GM19372 (cell line): ENCODE measurements around the gene RAC3.

ENCODE experiments used
- ATAC-seq: cut with Tn5 transposase; IDR thresholded peaks from one replicate; pipeline ENCODE4 v1.9.1; 2021; ENCODE audit warnings: mild to moderate bottlenecking, low read depth, moderate library complexity; ENCODE audit not compliant: unreplicated experiment

The RAC3 gene

DNA sequence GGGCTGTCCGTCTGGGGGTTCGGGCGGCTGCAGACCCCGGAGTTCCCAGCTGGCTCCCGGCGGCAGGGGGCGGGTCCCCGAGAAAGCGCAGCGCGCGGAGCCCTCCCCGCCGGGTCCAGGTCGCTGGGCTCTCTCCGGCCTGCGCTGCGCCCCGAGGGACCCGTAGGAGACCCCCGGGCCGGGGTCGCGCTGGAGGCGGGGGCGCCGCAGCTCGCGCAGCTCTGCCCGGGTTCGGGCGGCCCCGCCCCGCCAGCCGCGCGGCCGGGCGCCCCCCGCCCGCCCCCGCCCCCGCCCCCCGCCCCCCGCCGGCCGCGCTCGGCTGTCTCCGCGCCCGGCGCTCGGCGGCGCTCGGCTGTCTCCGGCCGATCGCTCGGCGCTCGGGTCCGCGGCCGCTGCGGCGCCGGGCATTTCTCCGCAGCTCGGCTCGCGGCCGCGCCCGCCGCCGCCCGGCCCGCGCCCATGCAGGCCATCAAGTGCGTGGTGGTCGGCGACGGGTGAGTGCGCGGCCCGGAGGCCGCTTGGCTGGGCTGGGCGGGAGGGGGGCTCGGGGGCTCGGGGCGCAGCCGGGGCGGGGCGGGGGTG lies at the start of gene RAC3:
RAC3 (plus strand) TSS at position 376 of the 582 bp plus-strand sequence; CDS start at position 460, 84 bp downstream.
- no peak for ATAC-seq

DNA sequence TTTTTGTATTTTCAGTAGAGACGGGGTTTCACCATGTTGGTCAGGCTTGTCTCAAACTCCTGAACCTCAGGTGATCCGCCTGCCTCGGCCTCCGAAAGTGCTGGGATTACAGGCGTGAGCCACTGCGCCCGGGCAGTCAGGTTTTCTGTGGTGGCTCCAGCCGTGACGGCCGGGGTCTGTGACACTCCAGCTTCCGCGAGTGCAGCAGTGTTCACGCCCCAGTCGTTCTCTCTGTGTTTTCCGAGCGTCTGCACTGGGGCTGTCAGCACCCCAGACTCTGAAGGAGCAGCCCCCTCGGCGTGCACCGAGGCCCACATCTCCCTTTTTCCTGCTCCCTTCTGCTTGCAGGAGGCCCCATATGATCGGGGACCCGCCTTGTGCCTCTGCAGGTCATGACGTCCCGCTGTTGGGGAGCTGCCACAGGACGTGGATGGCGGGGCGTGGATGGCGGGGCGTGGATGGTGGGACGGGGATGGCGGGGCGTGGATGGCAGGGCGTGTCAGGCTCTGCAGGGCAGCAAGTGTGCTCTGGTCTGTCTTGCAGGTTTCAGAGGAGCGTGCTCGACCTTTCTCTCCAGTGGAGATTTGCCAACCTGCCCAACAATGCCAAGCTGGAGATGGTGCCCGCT lies 48.4 kb upstream of the RAC3 start:
- ATAC-seq = no peak

DNA sequence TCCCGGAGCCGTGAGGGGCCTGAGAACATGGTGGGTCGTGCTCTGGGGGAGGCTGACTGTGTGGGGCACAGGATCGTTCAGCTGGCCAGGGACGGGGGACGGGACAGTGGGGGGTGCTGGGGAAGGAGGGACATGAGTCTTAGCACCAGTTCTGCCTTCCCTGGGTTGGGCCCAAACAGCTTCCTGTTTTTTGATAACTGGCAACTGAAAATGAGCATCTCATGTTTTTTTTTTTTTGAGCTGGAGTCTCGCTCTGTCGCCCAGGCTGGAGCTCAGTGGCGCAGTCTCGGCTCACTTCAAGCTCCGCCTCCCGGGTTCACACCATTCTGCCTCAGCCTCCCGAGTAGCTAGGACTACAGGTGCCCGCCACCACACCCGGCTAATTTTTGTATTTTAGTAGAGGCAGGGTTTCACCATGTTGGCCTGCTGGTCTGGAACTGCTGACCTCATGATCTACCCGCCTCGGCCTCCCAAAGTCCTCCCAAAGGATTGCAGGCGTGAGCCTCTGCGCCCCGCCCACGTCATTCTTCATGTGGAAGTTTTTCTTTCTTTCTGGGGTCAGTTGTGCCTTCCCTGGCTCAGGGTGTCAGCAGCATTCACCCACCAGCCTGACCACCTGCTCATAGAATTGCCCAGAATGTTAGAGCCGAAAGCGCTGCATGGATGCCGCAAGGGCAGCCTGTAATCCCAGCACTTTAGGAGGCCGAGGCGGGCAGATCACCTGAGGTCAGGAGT lies 47.7 kb upstream of the RAC3 start:
- ATAC-seq = no peak

DNA sequence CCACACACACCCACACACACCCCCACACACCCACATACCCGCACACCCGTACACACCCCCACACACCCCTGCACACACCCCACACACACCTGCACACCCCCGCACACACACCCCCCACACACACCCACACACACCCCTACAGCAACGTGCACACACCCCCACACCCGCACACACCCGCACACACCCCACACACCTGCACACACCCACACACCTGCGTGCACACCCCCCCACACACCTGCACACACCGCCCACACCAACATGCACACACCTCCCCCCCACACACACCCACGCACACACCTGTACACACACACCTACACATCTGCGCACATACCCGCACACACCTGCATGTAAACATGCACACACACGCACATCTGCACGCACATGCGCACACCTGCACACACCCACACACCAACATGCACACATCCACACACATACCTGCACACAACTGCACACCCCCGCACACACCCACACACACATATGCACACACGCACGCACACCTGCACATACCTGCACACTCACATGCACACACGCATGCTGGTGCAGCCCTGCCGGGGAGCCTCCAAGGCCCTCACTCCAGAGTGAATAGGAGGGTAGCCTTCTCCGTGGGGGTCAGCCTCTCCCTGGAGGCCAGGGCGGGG lies 46.6 kb upstream of the RAC3 start:
- no peak for ATAC-seq

DNA sequence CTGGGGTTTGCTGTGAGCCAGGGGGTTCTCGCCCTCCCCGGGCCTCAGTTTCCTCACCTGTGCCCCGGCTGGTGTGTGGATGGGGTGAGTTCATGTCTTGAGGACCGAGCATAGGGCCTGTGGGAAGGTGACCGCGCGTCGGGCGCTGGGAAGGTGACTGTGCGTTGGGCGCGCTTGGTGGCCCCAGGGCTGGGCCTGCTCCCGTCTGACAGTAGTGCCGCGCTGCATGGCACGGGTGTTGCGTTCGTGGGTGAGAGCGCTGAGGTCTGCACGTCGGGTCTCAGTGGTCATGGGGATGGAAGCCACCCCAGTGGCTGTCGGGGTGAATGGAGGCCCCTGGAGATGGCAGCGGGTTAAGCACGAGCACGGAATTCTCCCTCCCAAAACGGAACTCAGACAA lies 44.9 kb upstream of the RAC3 start:
- no peak for ATAC-seq

DNA sequence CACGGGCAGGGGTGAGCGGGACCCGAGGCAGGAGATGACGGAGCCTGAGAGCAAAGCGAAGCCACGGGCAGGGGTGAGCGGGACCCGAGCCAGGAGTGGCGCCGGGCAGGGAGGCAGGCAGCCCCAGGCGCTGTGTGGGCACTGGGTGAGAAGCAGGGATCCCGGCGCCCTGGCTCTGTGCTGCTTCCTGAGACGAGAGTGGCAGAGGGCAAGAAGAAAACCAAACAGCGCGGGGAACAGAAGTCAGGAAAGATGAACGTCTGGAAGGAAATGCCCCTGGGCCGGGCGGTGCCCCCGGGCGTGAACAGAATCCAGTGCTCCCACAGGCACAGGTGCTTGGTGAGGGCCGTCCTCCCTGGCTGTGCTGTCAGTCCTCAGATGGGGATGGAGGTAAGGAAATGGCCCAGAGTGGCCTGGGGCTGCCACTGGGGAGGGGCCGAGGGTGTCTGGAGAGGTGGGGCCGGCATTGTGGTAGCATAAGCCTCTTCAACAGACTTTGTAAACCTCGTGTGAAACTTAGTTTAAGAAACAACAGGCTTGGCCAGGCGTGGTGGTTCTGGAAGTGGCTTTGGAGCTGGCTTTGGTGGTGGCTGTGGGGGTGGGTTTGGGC lies 44.2 kb upstream of the RAC3 start:
- no peak for ATAC-seq

DNA sequence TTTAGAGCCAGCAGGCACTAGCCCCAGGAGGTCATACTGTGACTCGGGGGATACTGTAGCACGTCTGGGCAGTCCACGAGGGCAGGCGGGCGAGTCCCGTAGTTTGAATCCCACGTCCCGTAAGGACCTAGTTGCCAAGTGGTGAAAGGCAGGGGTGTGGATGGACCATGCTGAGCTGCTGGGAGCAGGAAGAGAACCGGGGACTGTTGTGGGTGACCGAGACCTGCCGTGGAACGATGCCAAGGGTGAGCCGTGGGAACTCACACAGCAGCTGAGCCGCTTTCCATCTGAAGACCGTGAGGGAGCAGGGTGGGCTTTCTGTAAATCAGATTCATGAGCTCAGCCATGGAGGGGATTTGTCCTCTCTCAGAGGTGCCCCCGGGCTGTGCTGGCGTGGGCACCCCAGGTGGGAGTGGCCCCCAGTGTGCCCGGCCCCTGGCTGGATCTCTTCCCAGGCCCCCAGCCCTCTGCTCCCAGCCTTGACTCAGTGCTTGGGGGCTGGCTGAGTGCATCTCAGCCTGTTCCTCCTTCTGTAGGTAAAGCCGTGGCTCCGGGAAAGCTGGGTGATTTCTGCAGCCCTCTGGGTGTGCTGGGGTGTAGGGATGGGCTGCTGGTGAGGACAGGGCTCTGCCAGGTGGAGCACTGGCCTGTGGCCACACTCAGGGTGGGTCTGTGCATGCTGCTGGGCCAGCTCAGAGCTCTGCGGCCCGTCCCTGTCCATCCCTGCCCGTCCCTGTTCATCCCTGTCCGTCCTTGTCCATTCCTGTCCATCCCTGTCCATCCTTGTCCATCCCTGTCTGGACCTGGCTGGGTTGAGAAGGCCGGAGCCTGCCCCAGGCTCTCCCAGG lies 40.4 kb upstream of the RAC3 start:
- no peak for ATAC-seq

DNA sequence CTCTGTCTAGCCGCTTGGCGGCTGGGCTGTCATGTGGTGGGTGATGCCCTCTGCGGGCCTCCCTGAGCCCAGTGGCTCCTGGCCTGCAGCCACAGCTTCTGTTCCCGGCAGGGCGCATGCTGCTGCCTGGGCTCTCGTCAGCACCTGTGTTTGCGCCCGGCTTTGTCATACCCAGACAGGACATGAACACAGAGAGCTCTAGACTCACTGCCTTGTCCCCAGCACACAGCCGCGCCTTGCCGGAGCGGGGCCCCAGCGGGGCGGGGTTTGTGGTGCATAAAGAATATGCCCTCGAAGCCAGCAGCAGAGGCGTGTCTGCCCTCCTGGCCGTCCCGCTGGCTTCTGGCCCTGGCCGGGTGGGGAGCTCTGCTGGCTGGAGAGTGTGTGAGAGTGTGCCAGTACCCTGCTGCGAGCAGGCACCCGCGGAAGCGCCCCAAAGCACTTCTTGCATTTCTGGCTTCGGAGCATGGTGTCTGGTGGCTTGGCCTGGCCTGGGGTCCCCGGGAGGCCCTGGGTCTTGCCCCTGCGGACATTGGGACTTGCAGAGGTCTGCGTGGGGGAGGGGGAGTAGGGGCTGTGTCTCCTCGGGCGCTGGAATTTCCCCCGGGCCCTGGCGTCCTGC lies 39.7 kb upstream of the RAC3 start:
- ATAC-seq = no peak

DNA sequence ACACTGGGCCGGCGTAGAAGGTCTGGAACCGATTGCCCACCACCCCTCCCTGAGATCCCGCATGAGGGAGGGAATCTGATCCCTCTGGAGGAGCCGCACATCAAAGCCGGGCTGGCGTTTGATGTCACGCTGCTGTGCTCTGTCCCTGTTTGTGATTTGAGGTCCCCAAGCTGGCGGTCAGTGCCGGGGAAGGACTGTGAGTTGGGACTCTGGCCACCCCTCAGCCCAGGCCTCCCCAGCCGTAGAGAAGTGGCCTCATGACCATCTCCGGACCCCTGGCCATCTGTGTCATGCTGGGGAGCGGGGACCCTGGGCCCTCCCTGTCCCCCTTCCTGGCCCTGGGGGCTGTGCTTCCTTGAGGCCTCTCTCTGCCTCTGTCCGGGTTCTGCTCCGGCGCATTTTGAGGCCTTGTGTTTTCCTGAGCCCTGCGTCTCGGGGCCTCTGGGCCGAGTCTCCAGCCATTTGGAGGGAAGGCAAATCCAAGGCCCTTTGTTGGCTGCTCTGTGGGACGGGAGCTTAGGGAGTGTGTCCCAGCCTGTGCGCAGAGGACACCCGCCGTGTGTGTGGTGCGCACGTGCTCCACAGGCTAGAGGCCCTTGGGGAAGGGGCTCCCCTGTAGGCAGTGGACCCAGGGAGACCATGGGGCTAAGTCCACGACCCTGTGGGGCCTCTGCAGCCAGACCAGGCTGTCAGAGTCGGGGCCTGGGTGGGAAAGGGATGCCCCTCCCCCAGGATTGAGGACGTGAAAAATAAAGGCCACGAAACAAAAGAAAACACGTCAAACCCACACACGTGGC lies 39.0 kb upstream of the RAC3 start:
- ATAC-seq = no peak

DNA sequence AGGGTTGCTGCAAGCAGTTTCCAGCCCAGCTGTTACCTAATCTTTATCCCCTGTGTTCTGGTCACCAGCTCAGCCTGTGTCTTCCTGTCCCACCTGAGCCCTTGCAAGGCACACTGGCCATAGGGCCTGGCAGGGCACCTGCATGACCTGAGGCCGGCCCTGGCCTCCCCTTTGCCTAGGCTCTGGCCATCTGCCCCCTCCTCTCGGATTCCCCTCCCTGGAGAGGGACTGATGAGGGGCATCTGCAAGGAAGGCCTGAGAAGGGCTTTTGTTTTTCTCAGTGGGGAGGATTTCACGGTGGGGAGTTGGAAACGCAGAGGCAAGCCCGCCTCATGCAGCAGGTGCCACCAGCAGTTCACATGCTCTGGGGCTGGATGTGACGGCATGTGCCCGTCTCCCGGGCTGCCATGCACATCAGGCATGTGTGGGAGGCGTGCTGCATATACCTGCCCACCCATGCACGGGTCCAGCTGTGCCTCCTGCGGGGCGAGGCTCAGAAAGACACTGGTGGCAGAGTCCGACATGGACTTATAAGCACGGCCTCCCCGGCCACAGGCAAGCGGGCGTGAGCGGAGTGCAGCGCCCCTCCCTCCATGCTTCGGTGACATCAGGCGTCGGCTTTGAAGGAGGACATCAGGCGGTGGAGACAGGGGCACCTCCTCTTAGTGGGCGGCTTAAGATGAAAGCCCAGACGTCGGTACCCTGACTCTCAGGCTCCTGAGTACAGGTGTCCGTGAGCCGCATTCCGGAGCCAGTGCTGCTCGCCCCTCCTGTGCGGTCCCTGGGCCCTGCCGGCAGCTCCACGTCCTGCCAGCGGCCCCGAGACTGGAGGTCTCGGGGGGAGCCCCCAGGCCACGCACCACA lies 37.5 kb upstream of the RAC3 start:
- no peak for ATAC-seq

DNA sequence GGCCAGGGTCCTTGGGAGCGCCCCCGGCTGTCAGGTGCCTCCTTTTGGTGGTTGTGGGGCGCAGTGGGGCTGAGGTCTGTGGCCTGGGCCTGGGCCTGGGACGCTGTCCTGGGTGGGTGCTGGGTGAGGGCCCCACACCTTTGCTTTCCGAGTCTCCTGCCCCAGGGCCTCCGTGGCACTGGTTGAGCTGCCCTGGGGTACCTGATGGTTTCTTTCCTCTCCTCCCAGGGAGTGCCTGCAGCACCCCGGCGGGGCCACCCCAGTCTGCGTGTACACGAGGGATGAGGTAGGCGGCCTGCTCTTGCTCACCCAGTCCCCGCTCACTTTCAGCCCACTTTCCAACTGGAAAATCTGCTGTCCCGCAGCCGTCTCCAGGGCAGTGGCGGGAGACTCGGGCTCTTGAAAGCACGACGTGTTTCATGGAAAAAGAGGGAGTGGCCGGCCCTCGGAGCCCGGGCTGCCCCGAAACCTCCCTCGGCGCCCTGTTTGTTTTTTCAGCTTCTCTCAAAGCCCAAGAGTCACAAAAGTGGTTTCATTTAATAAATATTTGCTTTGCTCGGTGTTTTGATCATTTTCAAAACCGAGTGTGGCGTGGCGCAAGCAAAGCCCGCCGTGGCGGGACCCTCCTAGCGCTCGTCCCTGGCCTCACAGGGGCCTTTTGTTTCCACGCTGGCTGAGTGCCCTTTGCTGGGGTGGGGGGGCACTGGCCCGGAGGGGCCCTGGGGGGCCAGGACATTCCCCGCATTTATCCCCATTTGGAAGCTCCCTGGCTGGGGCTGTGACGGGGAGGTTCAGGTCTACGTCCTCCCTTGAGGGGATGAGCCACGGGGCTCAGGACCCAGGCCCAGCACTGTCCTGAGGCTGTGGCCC lies 36.6 kb upstream of the RAC3 start:
- ATAC-seq = no peak

DNA sequence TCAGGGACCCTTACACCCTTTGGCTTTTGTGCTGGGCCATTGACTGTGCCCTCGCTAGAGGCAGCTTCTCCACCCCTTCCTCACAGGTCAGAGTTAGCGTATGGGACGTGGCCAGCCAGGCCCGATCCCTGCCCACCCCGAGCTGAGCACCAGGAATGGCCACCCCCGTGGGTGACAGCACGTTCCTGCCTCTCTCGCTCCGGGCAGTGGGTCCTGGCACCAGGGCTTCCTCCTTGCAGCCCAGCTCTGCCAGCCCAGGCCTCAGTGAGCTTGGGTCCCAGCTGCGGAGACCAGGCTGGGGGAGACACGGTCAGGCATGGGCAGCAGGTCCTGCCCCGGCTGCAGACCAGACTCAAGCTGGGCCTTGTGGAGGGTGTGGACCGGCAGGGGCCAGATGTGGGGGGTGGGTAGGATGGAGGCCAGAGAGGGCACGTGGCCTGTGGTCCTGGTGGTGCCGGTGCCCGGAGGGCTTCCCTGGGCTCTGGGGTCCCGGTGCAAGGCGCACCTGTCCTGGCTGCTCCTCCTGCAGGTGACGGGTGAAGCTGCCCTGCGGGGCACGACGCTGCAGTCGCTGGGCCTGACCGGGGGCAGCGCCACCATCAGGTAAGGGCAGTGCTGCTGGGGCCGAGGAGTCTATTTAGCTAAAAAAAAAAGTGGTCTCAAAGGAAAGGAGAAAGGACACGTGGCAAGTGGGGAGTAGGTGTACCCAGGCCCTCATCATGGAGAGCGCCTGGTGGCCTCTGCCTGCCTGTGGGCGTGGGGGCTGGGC lies 35.8 kb upstream of the RAC3 start:
- ATAC-seq = no peak

DNA sequence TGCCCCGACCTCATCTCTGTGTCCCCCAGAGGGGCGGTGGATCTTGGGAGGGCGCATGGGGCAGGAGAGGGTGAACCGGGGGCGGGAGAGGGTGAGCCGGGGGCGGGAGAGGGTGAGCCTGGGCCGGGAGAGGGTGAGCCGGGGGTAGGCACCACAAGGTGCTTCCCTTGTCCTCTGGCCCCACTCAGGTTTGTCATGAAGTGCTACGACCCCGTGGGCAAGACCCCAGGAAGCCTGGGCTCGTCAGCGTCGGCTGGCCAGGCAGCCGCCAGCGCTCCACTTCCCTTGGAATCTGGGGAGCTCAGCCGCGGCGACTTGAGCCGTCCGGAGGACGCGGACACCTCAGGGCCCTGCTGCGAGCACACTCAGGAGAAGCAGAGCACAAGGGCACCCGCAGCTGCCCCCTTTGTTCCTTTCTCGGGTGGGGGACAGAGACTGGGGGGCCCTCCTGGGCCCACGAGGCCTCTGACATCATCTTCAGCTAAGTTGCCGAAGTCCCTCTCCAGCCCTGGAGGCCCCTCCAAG lies 35.2 kb upstream of the RAC3 start:
- no peak for ATAC-seq

DNA sequence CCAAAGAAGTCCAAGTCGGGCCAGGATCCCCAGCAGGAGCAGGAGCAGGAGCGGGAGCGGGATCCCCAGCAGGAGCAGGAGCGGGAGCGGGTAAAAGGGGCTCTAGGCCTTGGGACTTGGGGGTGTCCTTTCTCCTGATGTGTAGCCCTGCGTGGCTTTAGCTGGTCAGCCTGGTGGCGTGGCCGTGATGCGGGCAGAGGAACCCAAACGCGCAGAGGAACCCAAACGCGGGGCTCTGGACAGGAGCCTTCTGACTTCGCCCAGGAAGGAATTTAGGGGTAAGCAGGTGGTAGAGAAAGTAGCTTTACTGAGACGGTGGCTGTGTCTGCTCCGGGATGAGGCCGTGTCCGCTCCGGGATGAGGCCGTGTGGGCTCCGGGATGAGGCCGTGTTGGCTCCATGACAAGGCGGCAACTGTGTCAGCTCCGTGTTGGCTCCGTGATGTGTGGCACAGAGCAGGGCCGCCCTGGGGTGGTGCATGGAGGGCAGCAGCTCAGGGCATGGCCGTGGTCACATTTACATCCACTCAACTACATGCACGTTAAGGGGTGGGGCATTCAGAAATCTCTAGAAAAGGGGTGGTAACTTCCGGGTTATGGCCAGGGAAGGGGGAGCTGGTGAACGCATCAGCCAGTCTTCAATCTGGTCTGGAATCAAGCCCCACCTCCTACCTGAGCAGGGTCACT lies 34.6 kb upstream of the RAC3 start:
- no peak for ATAC-seq

DNA sequence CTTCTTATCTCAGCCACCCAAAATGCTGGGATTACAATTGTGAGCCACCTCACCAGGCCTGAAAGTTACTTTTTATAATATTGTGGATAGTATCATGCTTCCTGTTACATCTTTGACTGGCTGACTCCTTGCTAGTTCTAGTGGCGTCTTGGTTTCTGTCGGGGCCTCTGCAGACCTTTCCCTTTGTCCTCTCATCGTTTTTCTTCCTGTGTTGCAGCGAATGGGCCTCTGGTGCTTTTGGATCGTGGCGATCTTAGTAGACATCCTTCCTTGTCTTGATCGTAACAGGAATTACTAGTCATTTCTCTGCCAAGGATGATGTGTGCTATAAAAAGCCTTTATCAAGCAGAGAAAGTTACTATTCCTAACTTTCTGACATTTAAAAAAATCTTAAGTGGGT lies 33.3 kb upstream of the RAC3 start:
- ATAC-seq = no peak
